ENCODE measurements around the gene TBX15.

GRCh38 chr1:118907466-118907865 lies 80.7 kb downstream of the TBX15 start:
- TF ChIP-seq CTCF (IDR thresholded peaks at IDR 0.05) (no peak), POLR2A (IDR thresholded peaks at IDR 0.05) (no peak)
